HEK293 (cell line): ENCODE measurements around the gene ZFPM1.
A peak's percentile ranks its signal among the peaks of the same experiment; 100 is the strongest.
"Not testable (repeated sequence)": the region's sequence is repeated elsewhere in the genome, so short reads cannot be mapped to it uniquely, and the experiment has no call there.

ENCODE experiments used
- CTCF ChIA-PET: fragments of 350-600 bp; formaldehyde crosslinking; extraction: SDS; loops from one replicate; lab custom pipeline; 2021; ENCODE audit warnings: antibody characterized with exemption; lab: Yijun Ruan, JAX
- POLR2A ChIA-PET: fragments of 300-600 bp; formaldehyde crosslinking; extraction: SDS; loops from one replicate; lab custom pipeline; 2020; ENCODE audit warnings: antibody characterized with exemption, inconsistent platforms; lab: Yijun Ruan, JAX
- H3K27ac ChIP-seq: fragments of 200-500 bp; sonication (Bioruptor generic); 2 replicates; pipeline ENCODE4 v1.5.1; 2014; ENCODE audit warnings: low read depth, low read length, control low read depth, inconsistent platforms; ENCODE audit errors: extremely low read depth
- H3K36me3 ChIP-seq, 2 experiments: fragments of 200-500 bp in 1 of 2; sonication (Bioruptor generic) in 1 of 2; 1 replicate in 1 of 2; 2 replicates in 1 of 2; pipeline ENCODE4 v1.5.1; 2014 to 2017; ENCODE audit warnings: inconsistent platforms in 2 of 2, low read length in 2 of 2; ENCODE audit not compliant: control insufficient read depth in 2 of 2, insufficient read depth in 1 of 2
- H3K4me1 ChIP-seq: fragments of 200-500 bp; sonication (Bioruptor generic); 2 replicates; pipeline ENCODE4 v1.5.1; 2014; ENCODE audit warnings: mild to moderate bottlenecking, low read length, inconsistent platforms; ENCODE audit not compliant: control insufficient read depth, insufficient read depth
- H3K4me3 ChIP-seq: 2 replicates; pipeline ENCODE4 v1.5.1; 2011; ENCODE audit warnings: low read depth, mild to moderate bottlenecking, control low read depth, low read length, moderate library complexity
- H3K9me3 ChIP-seq: fragments of 200-500 bp; sonication (Bioruptor generic); 2 replicates; pipeline ENCODE4 v1.5.1; 2014; ENCODE audit warnings: low read depth, low read length, inconsistent platforms; ENCODE audit not compliant: control insufficient read depth, insufficient read depth
- BCL11A ChIP-seq: fragments of 450-650 bp; formaldehyde crosslinking; IDR thresholded peaks from 2 replicates; pipeline ENCODE4 v1.5.1; 2016; ENCODE audit warnings: low read depth, missing biosample characterization, missing genetic modification characterization
- OVOL3 ChIP-seq: fragments of 450-650 bp; formaldehyde crosslinking; IDR thresholded peaks from 2 replicates; pipeline ENCODE4 v1.5.1; 2016; ENCODE audit warnings: missing biosample characterization, missing genetic modification characterization
- REPIN1 ChIP-seq: fragments of 450-650 bp; formaldehyde crosslinking; IDR thresholded peaks from 2 replicates; pipeline ENCODE4 v1.5.1; 2017; ENCODE audit warnings: missing biosample characterization, missing genetic modification characterization, low read depth
- ZNF600 ChIP-seq: fragments of 450-650 bp; formaldehyde crosslinking; IDR thresholded peaks from 2 replicates; pipeline ENCODE4 v1.5.1; 2016; ENCODE audit warnings: missing biosample characterization, missing genetic modification characterization
- TF ChIP-seq, protein P1 (sequence below): fragments of 450-650 bp; formaldehyde crosslinking; IDR thresholded peaks from 2 replicates; pipeline ENCODE4 v1.5.1; 2016; ENCODE audit warnings: missing biosample characterization, missing genetic modification characterization
- TF ChIP-seq, protein P2 (sequence below): IDR thresholded peaks from 2 replicates; pipeline ENCODE4 v1.6.1; 2011; ENCODE audit warnings: mild to moderate bottlenecking, low read depth, low read length, borderline replicate concordance
- TF ChIP-seq, protein P3 (sequence below): fragments of 450-650 bp; formaldehyde crosslinking; IDR thresholded peaks from 2 replicates; pipeline ENCODE4 v1.5.1; 2017; ENCODE audit warnings: missing biosample characterization, missing genetic modification characterization

The ZFPM1 gene

DNA sequence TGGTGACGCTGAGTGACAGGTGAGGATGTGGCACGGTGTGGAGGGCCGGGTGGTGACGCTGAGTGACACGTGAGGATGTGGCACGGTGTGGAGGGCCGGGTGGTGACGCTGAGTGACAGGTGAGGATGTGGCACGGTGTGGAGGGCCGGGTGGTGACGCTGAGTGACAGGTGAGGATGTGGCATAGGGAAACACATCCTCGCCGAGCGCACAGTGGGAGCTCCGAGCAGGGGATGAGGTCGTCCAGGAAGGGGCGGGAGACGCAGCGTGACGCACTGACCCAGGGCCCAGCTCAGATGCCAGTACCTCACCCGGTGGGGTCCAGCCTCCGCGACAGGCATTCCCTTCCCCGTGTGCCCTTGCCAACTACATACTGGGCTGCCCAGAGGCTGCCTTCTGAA is 17.6 kb downstream of the ZFPM1 start:
- H3K27ac ChIP-seq, H3K4me1 ChIP-seq, POLR2A ChIA-PET, H3K36me3 ChIP-seq, H3K4me3 ChIP-seq, CTCF ChIA-PET, H3K9me3 ChIP-seq: not testable (repeated sequence)
- TF ChIP-seq, protein P1, sequence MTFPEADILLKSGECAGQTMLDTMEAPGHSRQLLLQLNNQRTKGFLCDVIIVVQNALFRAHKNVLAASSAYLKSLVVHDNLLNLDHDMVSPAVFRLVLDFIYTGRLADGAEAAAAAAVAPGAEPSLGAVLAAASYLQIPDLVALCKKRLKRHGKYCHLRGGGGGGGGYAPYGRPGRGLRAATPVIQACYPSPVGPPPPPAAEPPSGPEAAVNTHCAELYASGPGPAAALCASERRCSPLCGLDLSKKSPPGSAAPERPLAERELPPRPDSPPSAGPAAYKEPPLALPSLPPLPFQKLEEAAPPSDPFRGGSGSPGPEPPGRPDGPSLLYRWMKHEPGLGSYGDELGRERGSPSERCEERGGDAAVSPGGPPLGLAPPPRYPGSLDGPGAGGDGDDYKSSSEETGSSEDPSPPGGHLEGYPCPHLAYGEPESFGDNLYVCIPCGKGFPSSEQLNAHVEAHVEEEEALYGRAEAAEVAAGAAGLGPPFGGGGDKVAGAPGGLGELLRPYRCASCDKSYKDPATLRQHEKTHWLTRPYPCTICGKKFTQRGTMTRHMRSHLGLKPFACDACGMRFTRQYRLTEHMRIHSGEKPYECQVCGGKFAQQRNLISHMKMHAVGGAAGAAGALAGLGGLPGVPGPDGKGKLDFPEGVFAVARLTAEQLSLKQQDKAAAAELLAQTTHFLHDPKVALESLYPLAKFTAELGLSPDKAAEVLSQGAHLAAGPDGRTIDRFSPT (tag by site-specific recombination), result peak; percentile 31; the same call in 1 of the 2 replicates

DNA sequence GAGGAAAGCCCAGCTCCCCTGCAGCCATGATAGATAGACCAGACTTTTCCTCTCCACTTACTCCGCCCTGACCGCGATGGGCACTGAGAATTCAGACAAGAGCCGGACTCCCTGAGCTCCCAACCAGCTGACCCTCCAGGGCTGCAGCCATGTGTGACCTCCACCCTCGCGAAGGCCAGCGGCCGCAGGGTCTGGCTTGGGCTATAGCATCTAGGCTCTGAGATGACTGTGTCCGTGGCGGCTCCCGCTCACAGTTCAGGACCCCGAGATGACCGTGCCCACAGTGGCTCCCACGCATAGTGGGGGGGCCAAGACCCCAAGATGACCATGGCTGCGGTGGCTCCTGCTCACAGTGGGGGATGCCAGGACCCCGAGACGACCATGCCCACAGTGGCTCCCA is 18.0 kb downstream of the ZFPM1 start:
- H3K36me3 ChIP-seq, result no peaks in the 10 kb centered on the region
- ChIA-PET POLR2A (no interaction called here), CTCF (no interaction called here)
- no peaks in the 10 kb centered on the region for H3K9me3 ChIP-seq
- no peak overlapping the region for H3K4me3 ChIP-seq
- TF ChIP-seq OVOL3 (tag by site-specific recombination), result no peak
- TF ChIP-seq BCL11A, result 0 out of 2 replicates have a peak, but pooled peaks have one; percentile 8
- no peak overlapping the region for H3K27ac ChIP-seq
- no peaks in the 10 kb centered on the region for H3K4me1 ChIP-seq

DNA sequence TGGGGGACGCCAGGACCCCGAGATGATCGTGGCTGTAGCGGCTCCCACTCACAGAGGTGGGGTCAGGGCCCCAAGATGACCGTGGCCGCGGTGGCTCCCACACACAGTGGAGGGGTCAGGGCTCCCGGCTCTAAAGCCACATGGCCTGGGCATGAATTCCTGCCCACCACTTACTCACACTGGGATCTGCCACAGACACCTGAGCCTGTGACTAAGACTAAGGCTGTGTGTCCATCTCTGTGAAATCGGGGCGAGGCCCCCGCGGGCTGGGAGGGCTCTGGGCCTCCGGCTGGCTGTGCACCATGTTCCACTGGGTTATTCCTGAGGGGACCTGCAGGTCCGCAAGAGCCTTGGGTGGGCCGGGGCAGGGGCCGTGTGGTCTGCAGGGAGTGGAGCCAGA is 18.5 kb downstream of the ZFPM1 start:
- CTCF ChIA-PET, result no interaction called here
- Histone ChIP-seq H3K4me1 (no peaks in the 10 kb centered on the region), H3K27ac (no peak overlapping the region), H3K9me3 (no peaks in the 10 kb centered on the region), H3K4me3 (no peak overlapping the region), H3K36me3 (no peaks in the 10 kb centered on the region)
- POLR2A ChIA-PET, result no interaction called here
- TF ChIP-seq, protein P2, sequence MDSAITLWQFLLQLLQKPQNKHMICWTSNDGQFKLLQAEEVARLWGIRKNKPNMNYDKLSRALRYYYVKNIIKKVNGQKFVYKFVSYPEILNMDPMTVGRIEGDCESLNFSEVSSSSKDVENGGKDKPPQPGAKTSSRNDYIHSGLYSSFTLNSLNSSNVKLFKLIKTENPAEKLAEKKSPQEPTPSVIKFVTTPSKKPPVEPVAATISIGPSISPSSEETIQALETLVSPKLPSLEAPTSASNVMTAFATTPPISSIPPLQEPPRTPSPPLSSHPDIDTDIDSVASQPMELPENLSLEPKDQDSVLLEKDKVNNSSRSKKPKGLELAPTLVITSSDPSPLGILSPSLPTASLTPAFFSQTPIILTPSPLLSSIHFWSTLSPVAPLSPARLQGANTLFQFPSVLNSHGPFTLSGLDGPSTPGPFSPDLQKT, result no peak

DNA sequence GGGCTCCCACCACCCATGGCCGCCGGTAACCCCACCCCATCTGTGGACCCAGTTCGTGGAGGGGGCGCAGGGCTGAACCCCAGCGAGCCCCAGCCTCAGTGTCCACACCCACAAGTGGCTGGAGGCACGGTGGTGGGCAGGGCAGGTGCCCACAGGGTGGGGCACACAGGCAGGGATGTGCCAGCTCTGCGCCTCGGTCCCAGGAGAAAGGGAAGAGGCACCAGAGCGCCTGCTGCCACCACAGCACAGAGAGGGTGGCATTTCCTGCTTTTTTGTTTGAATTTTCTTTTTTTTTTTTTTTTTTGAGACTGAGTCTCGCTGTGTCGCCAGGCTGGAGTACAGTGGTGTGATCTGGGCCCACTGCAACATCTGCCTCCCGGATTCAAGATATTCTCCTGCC is 19.0 kb downstream of the ZFPM1 start:
- Histone ChIP-seq H3K27ac (no peak overlapping the region), H3K36me3 (no peaks in the 10 kb centered on the region), H3K4me1 (no peaks in the 10 kb centered on the region), H3K9me3 (no peaks in the 10 kb centered on the region), H3K4me3 (no peak overlapping the region)
- ChIA-PET POLR2A (no interaction called here), CTCF (no interaction called here)
- TF ChIP-seq, protein P3, sequence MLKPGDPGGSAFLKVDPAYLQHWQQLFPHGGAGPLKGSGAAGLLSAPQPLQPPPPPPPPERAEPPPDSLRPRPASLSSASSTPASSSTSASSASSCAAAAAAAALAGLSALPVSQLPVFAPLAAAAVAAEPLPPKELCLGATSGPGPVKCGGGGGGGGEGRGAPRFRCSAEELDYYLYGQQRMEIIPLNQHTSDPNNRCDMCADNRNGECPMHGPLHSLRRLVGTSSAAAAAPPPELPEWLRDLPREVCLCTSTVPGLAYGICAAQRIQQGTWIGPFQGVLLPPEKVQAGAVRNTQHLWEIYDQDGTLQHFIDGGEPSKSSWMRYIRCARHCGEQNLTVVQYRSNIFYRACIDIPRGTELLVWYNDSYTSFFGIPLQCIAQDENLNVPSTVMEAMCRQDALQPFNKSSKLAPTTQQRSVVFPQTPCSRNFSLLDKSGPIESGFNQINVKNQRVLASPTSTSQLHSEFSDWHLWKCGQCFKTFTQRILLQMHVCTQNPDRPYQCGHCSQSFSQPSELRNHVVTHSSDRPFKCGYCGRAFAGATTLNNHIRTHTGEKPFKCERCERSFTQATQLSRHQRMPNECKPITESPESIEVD, result no peak
- no peak for TF ChIP-seq REPIN1
- TF ChIP-seq ZNF600, result peak; percentile 49; the same call in 1 of the 2 replicates
- TF ChIP-seq, protein P1 (tag by site-specific recombination), result 0 out of 2 replicates have a peak, but pooled peaks have one; percentile 15
